ENCODE data around the gene FMNL2. TPM values are rescaled to one million over a fixed set of nuclear protein-coding genes. Genes with fewer than 3 reads are reported as not detected.

FMNL2 gene
- total RNA-seq, 1 donor from 2014 or later = 34.3 TPM

GRCh38 chr2:152423684-152424083 lies 88.7 kb downstream of the FMNL2 start:
- Histone ChIP-seq H3K79me2 (ENCODE audit: insufficient read depth, low read length) (peaks cover 60% of the 10 kb centered on the region), H3K4me1 (ENCODE audit: insufficient read depth, low read length) (peaks cover 30% of the 10 kb centered on the region)

DNA sequence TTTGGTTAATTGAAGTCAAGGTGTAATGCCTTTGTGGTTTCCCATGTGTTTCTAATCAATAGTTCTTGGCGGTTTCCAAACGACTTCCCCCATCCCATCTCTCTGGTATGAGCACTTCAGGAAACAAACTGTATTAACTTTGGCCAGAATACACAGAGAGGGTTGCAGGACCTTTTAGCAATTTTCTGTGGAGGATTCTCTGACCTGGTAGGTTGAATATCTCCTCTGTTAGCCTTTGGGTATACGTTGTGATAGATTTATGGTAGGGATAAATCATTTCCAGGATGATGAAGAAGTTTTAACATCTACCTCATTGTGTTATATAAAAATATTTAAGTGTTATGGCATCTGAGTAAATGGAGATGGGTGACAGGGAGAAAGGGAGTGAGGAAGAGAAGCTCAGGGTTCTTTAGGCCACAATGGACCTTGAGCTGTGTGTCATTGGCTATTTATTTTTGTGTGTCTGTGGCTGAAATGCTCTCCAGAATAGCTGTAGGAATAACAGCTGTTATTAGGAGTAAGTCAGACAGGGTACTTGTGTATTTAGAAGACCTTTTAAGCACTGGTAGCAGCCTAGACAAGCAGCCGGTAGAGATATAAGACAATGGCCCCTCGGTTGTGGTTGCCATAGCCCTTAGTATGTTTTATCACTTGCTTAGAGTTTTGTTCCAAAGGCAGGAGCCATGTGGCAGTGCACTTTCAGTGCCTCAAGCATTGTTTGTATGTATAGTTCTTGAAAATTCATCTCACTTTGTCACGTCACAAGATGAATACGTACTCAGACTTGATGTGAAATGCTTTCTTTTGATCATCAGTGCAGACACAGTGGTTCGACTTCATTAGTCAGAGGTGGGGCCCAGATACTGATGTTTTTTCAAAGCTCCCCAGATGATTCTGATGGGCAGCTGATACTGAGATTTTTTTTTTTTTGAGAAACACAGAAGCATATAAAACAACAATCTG lies 91.1 kb downstream of the FMNL2 start:
- Histone ChIP-seq H3K27me3 (ENCODE audit: insufficient read depth, low read length) (no peaks in the 10 kb centered on the region), H3K79me2 (ENCODE audit: insufficient read depth, low read length) (peaks cover 51% of the 10 kb centered on the region), H3K4me1 (ENCODE audit: insufficient read depth, low read length) (peaks cover 24% of the 10 kb centered on the region), H3K4me3 (ENCODE audit: insufficient read depth, low read depth, low read length) (no peak overlapping the region), H4K20me1 (ENCODE audit: insufficient read depth, low read length) (no peaks in the 10 kb centered on the region), H3K9me3 (ENCODE audit: insufficient read depth, low read depth, low read length) (no peaks in the 10 kb centered on the region), H2AFZ (ENCODE audit: low read depth, low read length) (no peak overlapping the region), H3K4me2 (ENCODE audit: low read length) (peak overlapping the region; percentile 11), H3K9ac (ENCODE audit: low read length) (no peak overlapping the region), H3K36me3 (ENCODE audit: insufficient read depth, low read length) (no peaks in the 10 kb centered on the region), H3K27ac (ENCODE audit: low read depth, low read length) (no peak overlapping the region)
- H3K27ac Mint-ChIP-seq (ENCODE audit: unreplicated experiment) = no peak overlapping the region
- no peaks in the 10 kb centered on the region for H3K36me3 Mint-ChIP-seq (ENCODE audit: low read depth, unreplicated experiment)
- FAIRE-seq = no peak
- peak; percentile 50 for DNase-seq (ENCODE audit: low read depth)
- TF ChIP-seq EZH2 (IDR thresholded peaks at IDR 0.05; ENCODE audit: insufficient read depth, low read length) = no peak
- TF ChIP-seq, protein P1, sequence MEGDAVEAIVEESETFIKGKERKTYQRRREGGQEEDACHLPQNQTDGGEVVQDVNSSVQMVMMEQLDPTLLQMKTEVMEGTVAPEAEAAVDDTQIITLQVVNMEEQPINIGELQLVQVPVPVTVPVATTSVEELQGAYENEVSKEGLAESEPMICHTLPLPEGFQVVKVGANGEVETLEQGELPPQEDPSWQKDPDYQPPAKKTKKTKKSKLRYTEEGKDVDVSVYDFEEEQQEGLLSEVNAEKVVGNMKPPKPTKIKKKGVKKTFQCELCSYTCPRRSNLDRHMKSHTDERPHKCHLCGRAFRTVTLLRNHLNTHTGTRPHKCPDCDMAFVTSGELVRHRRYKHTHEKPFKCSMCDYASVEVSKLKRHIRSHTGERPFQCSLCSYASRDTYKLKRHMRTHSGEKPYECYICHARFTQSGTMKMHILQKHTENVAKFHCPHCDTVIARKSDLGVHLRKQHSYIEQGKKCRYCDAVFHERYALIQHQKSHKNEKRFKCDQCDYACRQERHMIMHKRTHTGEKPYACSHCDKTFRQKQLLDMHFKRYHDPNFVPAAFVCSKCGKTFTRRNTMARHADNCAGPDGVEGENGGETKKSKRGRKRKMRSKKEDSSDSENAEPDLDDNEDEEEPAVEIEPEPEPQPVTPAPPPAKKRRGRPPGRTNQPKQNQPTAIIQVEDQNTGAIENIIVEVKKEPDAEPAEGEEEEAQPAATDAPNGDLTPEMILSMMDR (IDR thresholded peaks at IDR 0.05; ENCODE audit: insufficient read depth, low read depth, low read length) = no peak
- H3K4me3 Mint-ChIP-seq (ENCODE audit: unreplicated experiment) = no peak overlapping the region
- H3K9me3 Mint-ChIP-seq (ENCODE audit: unreplicated experiment) = no peaks in the 10 kb centered on the region
- no peaks in the 10 kb centered on the region for H3K27me3 Mint-ChIP-seq (ENCODE audit: low read depth, unreplicated experiment)
- H3K4me1 Mint-ChIP-seq (ENCODE audit: low read depth, unreplicated experiment) = peaks cover 25% of the 10 kb centered on the region

More at GRCh38 chr2:152423684-152424083, 88.7 kb downstream of the FMNL2 start:
- no peaks in the 10 kb centered on the region for H3K9me3 ChIP-seq (ENCODE audit: insufficient read depth, low read depth, low read length)
- no peak for DNase-seq (ENCODE audit: low read depth)
- Mint-ChIP-seq H3K27me3 (ENCODE audit: low read depth, unreplicated experiment) (no peaks in the 10 kb centered on the region), H3K27ac (ENCODE audit: unreplicated experiment) (no peak overlapping the region), H3K4me3 (ENCODE audit: unreplicated experiment) (no peak overlapping the region), H3K36me3 (ENCODE audit: low read depth, unreplicated experiment) (no peaks in the 10 kb centered on the region), H3K4me1 (ENCODE audit: low read depth, unreplicated experiment) (peaks cover 36% of the 10 kb centered on the region), H3K9me3 (ENCODE audit: unreplicated experiment) (no peaks in the 10 kb centered on the region)
- no peaks in the 10 kb centered on the region for H4K20me1 ChIP-seq (ENCODE audit: insufficient read depth, low read length)
- H3K4me3 ChIP-seq (ENCODE audit: insufficient read depth, low read depth, low read length) = no peak overlapping the region
- no peak for TF ChIP-seq EZH2 (IDR thresholded peaks at IDR 0.05; ENCODE audit: insufficient read depth, low read length)
- TF ChIP-seq, protein P1 (IDR thresholded peaks at IDR 0.05; ENCODE audit: insufficient read depth, low read depth, low read length) = no peak
- no peak for FAIRE-seq
- no peak overlapping the region for H3K27ac ChIP-seq (ENCODE audit: low read depth, low read length)
- no peak overlapping the region for H2AFZ ChIP-seq (ENCODE audit: low read depth, low read length)
- H3K9ac ChIP-seq (ENCODE audit: low read length) = no peak overlapping the region
- H3K27me3 ChIP-seq (ENCODE audit: insufficient read depth, low read length) = no peaks in the 10 kb centered on the region
- no peaks in the 10 kb centered on the region for H3K36me3 ChIP-seq (ENCODE audit: insufficient read depth, low read length)
- no peak overlapping the region for H3K4me2 ChIP-seq (ENCODE audit: low read length)

DNA sequence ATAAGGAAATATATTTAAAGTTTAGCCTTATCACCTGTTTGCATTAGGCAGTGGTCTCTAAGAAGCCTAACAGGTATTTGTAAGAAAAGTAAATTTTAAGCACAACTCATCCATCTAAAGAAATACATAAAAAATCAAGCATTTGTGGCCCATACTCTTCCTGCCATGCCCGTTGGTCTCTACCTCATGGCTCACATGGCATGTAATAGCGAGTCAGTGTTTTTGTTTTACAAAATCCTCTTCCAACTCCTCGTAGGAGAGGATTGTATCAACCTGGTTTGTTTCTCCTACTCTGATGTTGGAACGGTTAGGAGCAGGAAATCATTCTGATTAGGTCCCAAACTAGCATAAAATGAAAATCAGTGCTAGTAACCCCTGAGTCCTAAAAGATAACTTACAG lies 91.8 kb downstream of the FMNL2 start:
- Mint-ChIP-seq H3K27ac (ENCODE audit: unreplicated experiment) (no peak overlapping the region), H3K4me3 (ENCODE audit: unreplicated experiment) (no peak overlapping the region), H3K4me1 (ENCODE audit: low read depth, unreplicated experiment) (peaks cover 19% of the 10 kb centered on the region), H3K9me3 (ENCODE audit: unreplicated experiment) (no peaks in the 10 kb centered on the region), H3K36me3 (ENCODE audit: low read depth, unreplicated experiment) (no peaks in the 10 kb centered on the region), H3K27me3 (ENCODE audit: low read depth, unreplicated experiment) (no peaks in the 10 kb centered on the region)
- H3K9ac ChIP-seq (ENCODE audit: low read length) = no peak overlapping the region
- H3K4me3 ChIP-seq (ENCODE audit: insufficient read depth, low read depth, low read length) = no peak overlapping the region
- no peak overlapping the region for H3K27ac ChIP-seq (ENCODE audit: low read depth, low read length)
- no peaks in the 10 kb centered on the region for H3K36me3 ChIP-seq (ENCODE audit: insufficient read depth, low read length)
- H3K79me2 ChIP-seq (ENCODE audit: insufficient read depth, low read length) = peaks cover 57% of the 10 kb centered on the region
- H3K9me3 ChIP-seq (ENCODE audit: insufficient read depth, low read depth, low read length) = no peaks in the 10 kb centered on the region
- H3K4me2 ChIP-seq (ENCODE audit: low read length) = peak overlapping the region; percentile 11
- no peak for TF ChIP-seq EZH2 (IDR thresholded peaks at IDR 0.05; ENCODE audit: insufficient read depth, low read length)
- TF ChIP-seq, protein P1 (IDR thresholded peaks at IDR 0.05; ENCODE audit: insufficient read depth, low read depth, low read length) = no peak
- no peaks in the 10 kb centered on the region for H3K27me3 ChIP-seq (ENCODE audit: insufficient read depth, low read length)
- no peak for FAIRE-seq
- peaks cover 20% of the 10 kb centered on the region for H3K4me1 ChIP-seq (ENCODE audit: insufficient read depth, low read length)
- no peak for DNase-seq (ENCODE audit: low read depth)
- no peak overlapping the region for H2AFZ ChIP-seq (ENCODE audit: low read depth, low read length)
- H4K20me1 ChIP-seq (ENCODE audit: insufficient read depth, low read length) = no peaks in the 10 kb centered on the region

Measured in astrocyte (in vitro differentiated cells and primary cell).